Spleen (tissue), 11 donors: ENCODE data around the gene MRPL33. TPM values are rescaled to one million over a fixed set of nuclear protein-coding genes. Genes with fewer than 3 reads are reported as not detected.

ENCODE experiments used
- DNase-seq: peaks from one replicate; pipeline ENCODE4 v3.0.0-alpha.2; 2020
- H3K27ac ChIP-seq, 8 donors: fragments of 200-600 bp; sonication (generic) in 7 of 8; 1 replicate in 4 of 8; 2 replicates in 4 of 8; pipeline versions ENCODE4 v1.5.0 to v1.8.0; 2016 to 2021; ENCODE audit warnings: inconsistent platforms in 4 of 8, mild to moderate bottlenecking in 4 of 8, moderate library complexity in 1 of 8
- H3K27me3 ChIP-seq, 7 donors: fragments of 200-600 bp; sonication (generic) in 6 of 7; replicated peaks in 1 of 7; 1 replicate in 4 of 7; 2 replicates in 3 of 7; pipeline versions ENCODE4 v1.5.0 to v1.8.0; 2016 to 2021; ENCODE audit warnings: inconsistent platforms in 3 of 7, mild to moderate bottlenecking in 1 of 7
- H3K36me3 ChIP-seq, 6 donors: fragments of 200-600 bp; sonication (generic) in 5 of 6; 1 replicate in 4 of 6; 2 replicates in 2 of 6; pipeline versions ENCODE4 v1.5.0 to v1.8.0; 2016 to 2021; ENCODE audit warnings: inconsistent platforms in 2 of 6
- H3K4me1 ChIP-seq, 6 donors: fragments of 200-600 bp; sonication (generic) in 5 of 6; 1 replicate in 3 of 6; 2 replicates in 3 of 6; pipeline versions ENCODE4 v1.5.0 to v1.8.0; 2016 to 2021; ENCODE audit warnings: inconsistent platforms in 3 of 6
- H3K4me3 ChIP-seq, 8 donors: fragments of 200-600 bp; sonication (generic) in 7 of 8; 1 replicate in 4 of 8; 2 replicates in 4 of 8; pipeline versions ENCODE4 v1.5.0 to v1.8.0; 2016 to 2021; ENCODE audit warnings: inconsistent platforms in 4 of 8, mild to moderate bottlenecking in 4 of 8, moderate library complexity in 2 of 8
- H3K9me3 ChIP-seq, 8 donors: fragments of 200-600 bp; sonication (generic) in 7 of 8; 1 replicate in 4 of 8; 2 replicates in 4 of 8; pipeline versions ENCODE4 v1.5.0 to v1.8.0; 2016 to 2021; ENCODE audit warnings: inconsistent platforms in 4 of 8
- CTCF ChIP-seq, 11 experiments: fragments of 200-600 bp in 7 of 11; fragments of 450-650 bp in 4 of 11; sonication (generic) in 4 of 11; IDR thresholded peaks in 8 of 11; conservative IDR thresholded peaks in 3 of 11; 1 replicate in 7 of 11; 2 replicates in 4 of 11; pipeline versions ENCODE4 v1.4.0 to v1.8.0; 2016 to 2021; ENCODE audit warnings: antibody characterized with exemption in 11 of 11, inconsistent platforms in 4 of 11, mild to moderate bottlenecking in 1 of 11
- POLR2A ChIP-seq, 3 donors: fragments of 450-650 bp; IDR thresholded peaks; one replicate each; pipeline ENCODE4 v1.5.1; 2017; ENCODE audit warnings: antibody characterized with exemption in 3 of 3, mild to moderate bottlenecking in 1 of 3
- POLR2AphosphoS5 ChIP-seq, 3 donors: sonication (generic); formaldehyde crosslinking; IDR thresholded peaks; one replicate each; pipeline ENCODE4 v1.5.1; 2017; ENCODE audit warnings: antibody characterized with exemption in 3 of 3
- WGBS, 5 donors: extraction: QIAGEN DNeasy Blood & Tissue Kit in 3 of 5; methylation state at CpG; one replicate each; pipeline versions ENCODE4 v1.1.5 to v1.1.7; 2013 to 2018; 5-methylcytosine and 5-hydroxymethylcytosine counted together
- intact Hi-C: fragments of 100-400 bp; cut with DNase I; formaldehyde crosslinking; loops from one replicate; pipeline ENCODE4 v1.15.0; 2023; ENCODE audit warnings: low total_unique reads
- polyA plus RNA-seq, 3 donors: library from polyadenylated mRNA; stranded (reverse); fragments of 200-250 nt; gene quantifications; one replicate each; pipeline ENCODE4 v1.2.1, GENCODE V29; 2013
- total RNA-seq, 7 donors: library from RNA; depleted of rRNA in 3 of 7; stranded (reverse); fragments of >200 nt in 3 of 7; fragmentation: NEBNext Ultra II Directional in 4 of 7; extraction: Animal tissue kit (Norgen Biotek cat#: 25700) in 4 of 7; gene quantifications; one replicate each; pipeline versions ENCODE4 v1.1.0 to v1.2.1, GENCODE V29; 2016 to 2021
- donor health status: healthy with polysubstance abuse.
- donor health status: DM: no; HTN: no; CAD: no; lungs with moderate emphysema.
- donor health status: DM: no; HTN: no; CAD: no.
- donor health status: Bipolar disorder and iron deficiency.
- donor health status: healthy.
- donor health status: DM: no; HTN: no; CAD: no.
- donor health status: DM: yes; HTN: yes; CAD: no.

MRPL33 gene
- total and polyA plus RNA-seq, 10 donors: 48.3 to 166 (median 80.7) TPM

- intact Hi-C loops: no loop called here
- H3K36me3 ChIP-seq: peaks cover 0 to 16% (median 0%) of the 10 kb centered on the region in 6 donors
- peaks cover 0 to 16% (median 11%) of the 10 kb centered on the region in 8 donors for H3K9me3 ChIP-seq
- TF ChIP-seq CTCF (IDR thresholded peaks at IDR 0.05 in 8 of 11, conservative IDR thresholded peaks at IDR 0.05 in 3 of 11) (no peak), POLR2AphosphoS5 (IDR thresholded peaks at IDR 0.05) (no peak)
- no peaks in the 10 kb centered on the region for H3K27me3 ChIP-seq
- no peak overlapping the region for H3K4me3 ChIP-seq
- no peaks in the 10 kb centered on the region for H3K4me1 ChIP-seq
- no peak overlapping the region for H3K27ac ChIP-seq
- WGBS, 5 donors: 91 to 96% (median 93%) methylated on average over 5 of the region's 5 CpGs
- DNase-seq: no peak
Observed at GRCh38 chr2:27823569-27823968, 52.0 kb downstream of the MRPL33 start.

- Histone ChIP-seq H3K27me3 (no peaks in the 10 kb centered on the region), H3K4me3 (no peak overlapping the region), H3K27ac (no peak overlapping the region), H3K36me3 (peaks cover 0 to 16% (median 0%) of the 10 kb centered on the region in 6 donors), H3K9me3 (peaks cover 0 to 16% (median 11%) of the 10 kb centered on the region in 8 donors), H3K4me1 (no peaks in the 10 kb centered on the region)
- TF ChIP-seq CTCF (IDR thresholded peaks at IDR 0.05 in 8 of 11, conservative IDR thresholded peaks at IDR 0.05 in 3 of 11): no peak
- TF ChIP-seq POLR2AphosphoS5 (IDR thresholded peaks at IDR 0.05): no peak
- TF ChIP-seq POLR2A (IDR thresholded peaks at IDR 0.05): no peak
- 95 to 100% (median 98%) methylated on average over 1 of the region's 1 CpG for WGBS, 5 donors
- intact Hi-C loops: no loop called here
- no peak for DNase-seq
Observed at GRCh38 chr2:27824401-27824800, 52.9 kb downstream of the MRPL33 start.

- Histone ChIP-seq H3K4me3 (no peak overlapping the region), H3K9me3 (peaks cover 0 to 16% (median 11%) of the 10 kb centered on the region in 8 donors), H3K27me3 (no peaks in the 10 kb centered on the region), H3K36me3 (peaks cover 0 to 38% (median 0%) of the 10 kb centered on the region in 6 donors), H3K27ac (no peak overlapping the region), H3K4me1 (peaks cover 0 to 14% (median 0%) of the 10 kb centered on the region in 6 donors)
- no peak for TF ChIP-seq POLR2A (IDR thresholded peaks at IDR 0.05)
- intact Hi-C loops: no loop called here
- no peak for DNase-seq
- 76 to 93% (median 89%) methylated on average over 1 of the region's 1 CpG for WGBS, 5 donors
Observed at GRCh38 chr2:27828305-27828704, 56.8 kb downstream of the MRPL33 start.

Other genes with a start within 250 kb of the MRPL33 start
- 10 to 100 TPM; 31.6 to 61.8 (median 38.4) TPM for gene ZNF512, start 188.7 kb upstream of the MRPL33 start, total RNA-seq
- 10 to 100 TPM; 16.7 to 17.5 (median 17.2) TPM for gene ZNF512, start 188.7 kb upstream of the MRPL33 start, polyA plus RNA-seq
- gene CCDC121, start 142.7 kb upstream of the MRPL33 start, total RNA-seq: 1 to 10 TPM; 2.1 to 7.8 (median 4.0) TPM
- 1 to 10 TPM; 1.5 to 3.5 (median 1.7) TPM for gene CCDC121, start 142.7 kb upstream of the MRPL33 start, polyA plus RNA-seq
- gene GPN1, start 142.7 kb upstream of the MRPL33 start, total RNA-seq: 10 to 100 TPM; 18.0 to 29.4 (median 23.5) TPM
- 10 to 100 TPM; 20.7 to 27.8 (median 24.8) TPM for gene GPN1, start 142.7 kb upstream of the MRPL33 start, polyA plus RNA-seq
- gene SUPT7L, start 108.1 kb upstream of the MRPL33 start, total RNA-seq: 10 to 100 TPM; 28.7 to 42.1 (median 31.3) TPM
- 10 to 100 TPM; 22.9 to 31.1 (median 30.7) TPM for gene SUPT7L, start 108.1 kb upstream of the MRPL33 start, polyA plus RNA-seq
- gene SLC4A1AP, start 107.8 kb upstream of the MRPL33 start, total RNA-seq: 10 to 100 TPM; 17.3 to 25.4 (median 21.4) TPM
- 10 to 100 TPM; 10.5 to 13.5 (median 11.1) TPM for gene SLC4A1AP, start 107.8 kb upstream of the MRPL33 start, polyA plus RNA-seq
- gene RBKS, start 118.7 kb downstream of the MRPL33 start, total RNA-seq: 1 to 10 TPM; 2.0 to 5.1 (median 3.1) TPM
- gene RBKS, start 118.7 kb downstream of the MRPL33 start, polyA plus RNA-seq: 1 to 10 TPM in 2 of 3 donors, under 1 TPM in 1; 1.00 to 2.3 (median 1.7) TPM
- 10 to 100 TPM; 42.1 to 70.1 (median 63.5) TPM for gene BABAM2, start 119.0 kb downstream of the MRPL33 start, total RNA-seq
- 10 to 100 TPM; 16.1 to 24.0 (median 19.8) TPM for gene BABAM2, start 119.0 kb downstream of the MRPL33 start, polyA plus RNA-seq